ENCODE data around the gene ZNF346.

GRCh38 chr5:177027665-177028064, 5.2 kb downstream of the ZNF346 start:
- no peak for TF ChIP-seq POLR2A (IDR thresholded peaks at IDR 0.05; ENCODE audit: extremely low read depth, insufficient read length)
- TF ChIP-seq CTCF (IDR thresholded peaks at IDR 0.05; ENCODE audit: low read depth, low read length) = no peak
- no peak for TF ChIP-seq MAX (IDR thresholded peaks at IDR 0.05; ENCODE audit: low read depth, low read length)
